ENCODE measurements around the gene TRA2A.
A peak's percentile ranks its signal among the peaks of the same experiment; 100 is the strongest.
"Not testable (repeated sequence)": the region's sequence is repeated elsewhere in the genome, so short reads cannot be mapped to it uniquely, and the experiment has no call there.

TRA2A gene

DNA sequence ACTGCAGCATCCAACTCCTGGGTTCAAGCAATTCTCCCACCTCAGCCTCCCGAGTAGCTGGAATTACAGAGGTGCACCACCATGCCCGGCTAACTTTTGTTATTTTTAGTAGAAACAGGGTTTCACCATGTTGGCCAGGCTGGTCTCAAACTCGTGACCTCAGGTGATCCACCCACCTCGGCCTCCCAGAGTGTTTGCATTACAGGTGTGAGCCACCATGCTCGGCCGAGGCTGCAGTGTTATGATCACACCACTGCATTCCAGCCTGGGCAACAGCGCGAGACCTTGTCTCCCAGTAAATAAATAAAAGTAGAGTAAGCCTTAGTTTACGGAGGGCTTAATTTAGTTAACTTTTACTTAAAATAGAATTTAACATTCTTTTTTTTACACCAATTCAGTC lies 37.8 kb downstream of the TRA2A start:
- no peak for DNase-seq (ENCODE audit: low spot score)

DNA sequence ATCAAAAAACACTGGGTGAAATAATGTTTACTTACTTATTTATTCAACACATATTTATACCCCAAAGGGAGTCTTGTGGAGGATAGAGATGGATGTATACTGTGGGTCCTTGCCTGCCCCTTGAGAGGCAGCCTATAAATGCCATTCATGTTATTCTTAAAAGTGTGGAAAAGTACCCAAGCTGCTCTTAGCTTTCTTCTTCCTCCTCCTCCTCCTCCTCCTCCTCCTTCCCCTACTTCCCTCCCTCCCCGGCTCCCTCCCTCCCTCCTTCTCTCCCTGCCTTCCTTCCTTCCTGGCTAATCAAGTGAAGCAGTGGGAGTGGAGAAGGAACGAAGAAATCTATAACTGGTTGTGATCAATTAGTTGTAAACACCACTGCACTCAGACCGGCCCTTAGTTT lies 40.3 kb downstream of the TRA2A start:
- DNase-seq (ENCODE audit: low spot score): no peak

DNA sequence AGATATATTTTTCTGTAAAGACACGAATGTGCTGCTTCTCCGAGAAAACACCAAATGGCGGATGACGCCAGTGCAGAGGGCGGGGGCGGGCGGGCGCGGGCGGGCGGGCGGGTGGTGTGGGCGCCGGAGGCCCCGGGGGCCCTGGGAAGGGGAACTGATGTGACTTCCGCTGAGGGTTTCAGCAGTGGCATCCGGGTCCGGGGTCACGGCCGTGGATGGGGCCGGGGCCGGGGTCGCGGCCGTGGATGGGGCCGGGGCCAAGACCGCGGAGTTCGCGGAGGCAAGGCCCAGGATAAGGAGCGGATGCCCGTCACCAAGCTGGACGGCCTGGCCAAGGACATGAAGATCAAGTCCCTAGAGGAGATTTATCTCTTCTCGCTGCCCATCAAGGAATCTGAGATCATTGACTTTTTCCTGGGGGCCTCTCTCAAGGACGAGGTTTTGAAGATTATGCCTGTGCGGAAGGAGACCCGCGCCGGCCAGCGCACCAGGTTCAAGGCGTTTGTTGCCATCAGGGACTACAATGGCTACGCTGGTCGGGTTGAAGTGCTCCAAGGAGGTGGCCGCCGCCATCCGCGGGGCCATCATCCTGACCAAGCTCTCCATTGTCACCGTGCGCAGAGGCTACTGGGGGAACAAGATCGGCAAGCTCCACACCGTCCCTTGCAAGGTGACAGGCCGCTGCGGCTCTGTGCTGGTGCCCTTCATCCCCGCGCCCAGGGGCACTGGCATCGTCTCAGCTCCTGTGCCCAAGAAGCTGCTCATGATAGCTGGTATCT lies 41.2 kb downstream of the TRA2A start:
- DNase-seq (ENCODE audit: low spot score): no peak

DNA sequence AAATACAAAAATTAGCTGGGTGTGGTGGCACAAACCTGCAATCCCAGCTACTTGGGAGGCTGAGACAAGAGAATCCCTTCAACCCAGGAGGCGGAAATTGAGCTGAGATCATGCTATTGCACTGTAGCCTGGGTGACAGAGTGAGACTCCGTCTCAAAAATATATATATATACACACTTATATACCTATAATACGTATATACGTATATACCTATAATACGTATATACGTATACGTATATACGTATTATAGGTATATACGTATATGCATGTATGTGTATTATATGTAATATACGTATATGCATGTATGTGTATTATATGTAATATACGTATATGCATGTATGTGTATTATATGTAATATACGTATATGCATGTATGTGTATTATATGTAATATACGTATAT lies 43.1 kb downstream of the TRA2A start:
- DNase-seq (ENCODE audit: low spot score): not testable (repeated sequence)

DNA sequence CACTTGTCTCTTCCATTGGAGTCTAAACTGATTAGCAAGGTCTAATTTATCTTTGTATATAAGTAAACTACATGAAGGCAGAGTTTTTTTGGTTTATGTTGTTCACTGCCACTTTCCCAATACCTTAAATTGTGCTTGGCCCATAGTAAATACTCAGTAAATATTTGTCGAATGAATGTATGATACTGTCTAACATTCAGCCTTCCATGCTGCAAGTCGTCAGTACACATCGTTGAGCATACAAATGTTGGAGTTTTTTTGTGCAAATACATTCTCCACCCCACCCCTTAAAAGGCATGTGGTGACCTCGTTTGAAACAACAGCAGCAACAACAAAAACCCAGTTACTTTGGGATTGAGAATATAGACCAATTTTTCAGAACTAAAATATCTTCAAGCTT lies 44.1 kb downstream of the TRA2A start:
- no peak for DNase-seq (ENCODE audit: low spot score)

DNA sequence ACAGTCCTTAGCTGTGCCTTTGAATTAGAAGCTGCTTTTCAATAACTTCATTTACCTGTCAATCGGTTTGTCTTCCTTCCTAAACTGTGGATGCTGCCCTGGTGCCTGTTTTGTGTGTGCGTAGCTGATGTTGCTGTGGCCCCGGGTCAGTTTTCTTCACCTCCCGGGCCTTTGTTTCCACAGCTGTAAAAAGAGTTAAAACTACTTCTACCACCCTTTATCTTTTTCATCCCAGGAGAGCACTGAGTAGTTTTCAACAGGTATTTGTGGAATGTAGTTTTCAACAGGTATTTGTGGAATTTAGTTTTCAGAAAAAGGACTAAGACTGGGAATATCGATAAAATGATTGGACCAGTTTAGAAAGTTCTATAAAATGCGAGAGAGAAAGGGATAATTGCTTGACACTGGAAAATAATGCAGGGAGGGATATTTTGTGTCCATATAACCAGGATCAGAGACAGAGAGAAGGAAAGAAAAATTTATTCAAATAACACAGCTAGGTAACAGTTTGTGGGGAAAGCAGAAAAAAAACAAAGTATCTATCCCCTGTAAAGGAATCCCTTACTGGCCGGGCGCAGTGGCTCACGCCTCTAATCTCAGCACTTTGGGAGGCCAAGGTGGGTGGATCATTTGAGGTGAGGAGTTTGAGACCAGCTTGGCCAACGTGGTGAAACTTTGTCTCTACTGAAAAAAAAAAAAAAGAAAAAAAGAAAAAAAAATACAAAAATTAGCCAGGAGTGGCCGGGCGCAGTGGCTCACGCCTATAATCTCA lies 45.6 kb downstream of the TRA2A start:
- no peak for DNase-seq (ENCODE audit: low spot score)

DNA sequence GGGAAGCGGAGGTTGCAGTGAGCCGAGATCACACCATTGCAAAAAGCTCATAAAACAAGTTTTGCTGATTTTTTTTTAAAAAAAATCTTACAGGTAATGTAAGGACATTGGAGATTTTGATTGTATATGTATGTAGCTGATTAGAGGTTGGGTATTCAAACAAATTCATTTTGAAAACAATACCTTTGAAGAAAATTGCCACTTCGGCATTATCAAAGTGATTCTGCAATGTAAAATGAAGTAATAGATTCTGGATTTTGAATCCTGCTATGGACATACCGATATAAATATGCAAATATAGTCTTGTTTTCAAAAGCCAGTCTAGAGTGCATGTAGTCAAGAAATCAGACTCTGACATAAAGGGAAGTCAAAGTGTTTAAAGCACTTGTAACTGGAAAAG lies 49.1 kb downstream of the TRA2A start:
- no peak for DNase-seq (ENCODE audit: low spot score)

DNA sequence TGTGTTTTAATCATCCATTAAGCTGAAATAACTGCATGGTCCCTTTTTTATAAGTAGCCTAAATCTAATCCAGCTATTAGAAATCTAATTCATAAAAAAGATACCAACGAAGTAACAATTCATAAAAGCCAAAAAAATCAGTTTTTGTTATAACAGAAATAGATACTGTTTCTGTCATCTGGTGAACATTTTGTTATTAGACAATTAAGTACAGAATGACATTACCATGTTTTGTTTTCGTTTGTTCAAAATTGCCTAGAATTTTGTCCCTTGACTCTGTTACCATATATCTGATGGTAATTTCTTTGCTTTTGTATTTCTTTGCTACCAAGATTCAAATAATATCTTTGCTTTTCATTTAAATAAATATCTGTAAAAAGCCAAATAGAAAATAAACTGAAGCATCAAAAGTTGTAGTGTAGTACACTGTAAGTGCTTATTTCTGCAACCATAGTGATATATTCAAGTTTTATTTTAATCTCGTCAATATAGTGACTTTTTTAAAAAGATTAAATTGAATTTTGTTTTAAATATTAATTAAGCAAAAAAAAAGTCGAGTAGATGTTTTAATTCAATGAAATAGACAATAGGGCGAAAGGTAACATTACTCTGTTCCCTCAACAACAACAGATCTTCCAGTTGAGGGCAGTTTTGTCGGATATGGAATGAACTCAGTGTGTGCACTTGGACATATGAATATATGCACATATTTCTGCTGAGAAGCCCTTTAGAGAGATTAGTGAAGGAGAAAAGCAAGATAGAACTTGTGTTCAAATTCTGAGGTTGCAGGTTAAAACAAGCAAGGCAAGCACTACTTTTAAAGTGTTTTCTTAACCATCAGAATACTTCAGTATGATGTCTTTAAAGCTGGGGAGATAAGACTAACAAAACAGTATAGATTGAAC lies 53.6 kb downstream of the TRA2A start:
- no peak for DNase-seq (ENCODE audit: low spot score)

DNA sequence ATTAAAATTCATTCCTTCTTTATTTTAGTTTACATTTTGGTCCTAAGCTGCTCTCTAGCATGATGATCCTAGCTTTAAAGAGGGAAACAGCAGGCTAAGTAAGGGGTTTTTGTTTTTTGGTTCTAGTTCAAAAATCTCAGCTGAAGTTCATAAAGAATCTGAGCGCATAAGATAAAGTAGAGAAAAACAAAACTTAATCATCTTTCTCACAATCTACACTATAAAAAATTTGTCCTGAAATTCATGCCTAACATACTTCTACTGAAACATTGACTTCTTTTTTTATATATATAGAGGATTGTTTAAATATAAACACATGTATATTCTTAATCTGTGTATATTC lies 54.7 kb downstream of the TRA2A start:
- no peak for DNase-seq (ENCODE audit: low spot score)

DNA sequence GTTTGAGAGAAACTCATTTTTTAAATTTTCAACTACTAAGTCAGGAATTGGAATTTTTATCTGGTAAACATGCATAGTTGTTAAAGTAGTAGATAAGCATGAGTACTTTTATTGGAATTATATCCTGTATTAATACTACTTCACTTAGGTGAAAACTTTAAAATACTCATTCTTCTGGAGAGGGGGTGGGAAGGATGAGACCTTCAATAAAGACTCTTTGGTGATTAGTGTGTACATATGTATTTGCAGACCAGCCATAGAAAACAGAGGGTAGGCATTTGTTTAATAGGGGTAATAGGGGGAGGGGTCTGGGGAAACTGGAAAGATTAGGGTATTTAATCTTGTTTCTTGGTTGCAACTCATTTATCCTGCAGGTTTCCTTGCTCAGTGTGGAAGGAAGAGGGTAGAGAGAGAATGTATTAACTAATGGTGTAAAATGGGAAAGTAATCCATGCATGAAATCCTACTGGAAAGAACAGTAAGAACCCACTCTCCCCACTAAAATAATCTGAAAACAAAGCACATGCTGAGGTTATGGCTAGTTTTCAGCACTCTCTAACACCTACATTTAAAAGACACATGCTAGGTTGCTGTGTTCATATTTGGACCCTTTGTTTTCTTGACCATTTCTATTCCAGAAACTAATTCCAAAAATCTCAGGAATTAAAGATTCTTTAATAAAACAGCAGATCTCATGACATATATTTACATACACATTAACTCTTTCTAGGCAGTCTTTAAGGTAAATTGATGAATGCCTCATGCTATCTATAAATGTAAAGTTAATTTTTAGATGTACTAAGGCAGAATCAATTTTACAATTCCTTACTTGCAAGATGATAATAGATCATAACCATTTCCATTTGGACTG lies 55.3 kb downstream of the TRA2A start:
- no peak for DNase-seq (ENCODE audit: low spot score)

DNA sequence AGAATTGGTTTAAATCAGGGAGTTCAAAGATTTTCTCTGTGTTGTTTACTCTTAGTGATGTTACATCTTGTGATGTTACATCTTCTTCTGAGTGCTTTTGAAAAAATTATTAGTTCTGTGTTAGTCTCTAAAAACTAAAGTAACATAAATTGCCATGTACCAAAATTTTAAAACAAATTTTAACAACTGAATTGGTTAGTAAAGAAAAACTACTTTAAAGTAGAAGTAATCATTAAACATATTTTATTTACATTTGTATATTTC lies 56.3 kb downstream of the TRA2A start:
- DNase-seq (ENCODE audit: low spot score): no peak

DNA sequence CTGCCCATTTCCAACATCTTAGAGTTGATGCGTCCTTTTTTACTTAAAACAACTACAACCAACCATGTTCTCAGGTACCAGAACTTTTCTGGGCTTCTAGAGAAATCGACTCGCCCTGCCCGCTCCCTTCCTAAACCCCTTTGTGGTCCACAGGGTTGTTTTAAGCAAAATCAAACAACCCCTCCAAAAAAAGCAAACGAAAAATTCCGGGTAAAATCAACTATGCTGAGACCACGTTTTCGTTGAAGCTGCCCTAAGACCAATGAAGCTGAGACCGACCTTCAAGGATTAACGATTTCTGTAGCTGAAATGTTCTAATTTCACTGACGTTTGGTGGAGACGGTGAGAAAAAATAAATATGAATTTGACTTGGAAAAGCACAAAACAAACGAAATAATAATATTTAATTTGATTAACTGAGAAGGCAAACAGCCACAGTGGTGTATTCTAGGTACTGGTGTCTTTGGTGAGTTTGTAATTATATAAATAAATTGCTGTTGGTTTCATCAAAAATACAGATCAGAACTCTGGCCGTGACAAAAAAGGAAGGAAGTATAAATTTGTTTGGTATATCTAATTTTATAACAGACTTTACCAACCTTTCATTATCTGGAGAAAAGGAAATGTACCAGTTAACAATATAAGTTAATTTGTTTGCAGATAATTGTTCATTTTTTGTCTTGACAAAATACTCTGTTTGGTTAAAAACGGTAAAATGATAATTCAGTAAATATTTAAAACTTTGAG lies 56.8 kb downstream of the TRA2A start:
- DNase-seq (ENCODE audit: low spot score): no peak

DNA sequence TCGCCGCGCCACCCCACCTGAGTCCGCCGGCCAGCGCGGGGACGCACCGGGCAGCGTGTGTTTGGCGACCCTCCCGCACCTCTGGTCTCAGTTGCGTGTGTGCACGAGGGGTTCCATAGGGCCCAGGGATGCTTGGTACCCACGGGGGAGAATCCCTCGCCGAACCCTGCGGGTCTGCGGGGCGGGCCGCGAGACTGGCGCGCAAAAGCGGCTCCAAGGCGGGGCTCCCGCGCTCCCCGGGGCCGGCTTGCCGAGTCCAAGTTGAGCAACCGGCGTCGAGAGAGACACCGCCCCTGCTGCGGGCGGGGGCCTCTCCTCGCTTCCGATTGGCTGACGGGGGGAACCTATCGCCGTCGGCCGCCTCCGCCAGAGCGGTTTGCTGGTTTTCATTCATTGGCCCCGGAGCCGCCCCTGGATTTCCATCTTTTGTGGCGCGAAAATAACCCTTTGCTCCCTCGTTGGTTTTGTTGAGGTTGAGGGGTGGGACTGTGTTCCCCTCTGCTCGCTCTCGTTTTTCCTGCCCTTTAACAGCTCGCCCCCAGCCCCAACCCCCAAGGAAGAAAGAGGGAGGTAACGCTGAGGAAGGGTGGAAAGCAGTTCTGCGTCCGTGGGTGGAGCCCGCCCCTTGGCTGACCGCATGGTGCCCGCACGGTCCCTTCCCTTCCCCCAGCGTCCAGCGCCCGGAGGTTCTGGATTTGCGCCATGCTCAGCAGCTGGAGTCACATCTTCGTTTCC lies 57.5 kb downstream of the TRA2A start:
- peak; percentile 95 for DNase-seq (ENCODE audit: low spot score)

DNA sequence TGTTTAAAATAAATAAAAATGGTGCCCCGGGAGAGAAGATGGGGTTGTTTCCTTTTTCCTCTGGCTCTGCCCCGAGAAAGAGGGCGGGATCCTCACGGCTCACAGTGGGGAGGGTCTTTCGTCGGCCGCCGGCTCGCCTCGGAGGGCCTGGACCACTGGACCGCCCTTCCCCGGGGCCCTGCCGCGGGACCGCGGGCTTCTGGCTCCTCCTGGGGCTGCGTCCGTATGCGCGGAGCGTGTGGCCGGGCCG lies 58.0 kb downstream of the TRA2A start:
- no peak for DNase-seq (ENCODE audit: low spot score)

DNA sequence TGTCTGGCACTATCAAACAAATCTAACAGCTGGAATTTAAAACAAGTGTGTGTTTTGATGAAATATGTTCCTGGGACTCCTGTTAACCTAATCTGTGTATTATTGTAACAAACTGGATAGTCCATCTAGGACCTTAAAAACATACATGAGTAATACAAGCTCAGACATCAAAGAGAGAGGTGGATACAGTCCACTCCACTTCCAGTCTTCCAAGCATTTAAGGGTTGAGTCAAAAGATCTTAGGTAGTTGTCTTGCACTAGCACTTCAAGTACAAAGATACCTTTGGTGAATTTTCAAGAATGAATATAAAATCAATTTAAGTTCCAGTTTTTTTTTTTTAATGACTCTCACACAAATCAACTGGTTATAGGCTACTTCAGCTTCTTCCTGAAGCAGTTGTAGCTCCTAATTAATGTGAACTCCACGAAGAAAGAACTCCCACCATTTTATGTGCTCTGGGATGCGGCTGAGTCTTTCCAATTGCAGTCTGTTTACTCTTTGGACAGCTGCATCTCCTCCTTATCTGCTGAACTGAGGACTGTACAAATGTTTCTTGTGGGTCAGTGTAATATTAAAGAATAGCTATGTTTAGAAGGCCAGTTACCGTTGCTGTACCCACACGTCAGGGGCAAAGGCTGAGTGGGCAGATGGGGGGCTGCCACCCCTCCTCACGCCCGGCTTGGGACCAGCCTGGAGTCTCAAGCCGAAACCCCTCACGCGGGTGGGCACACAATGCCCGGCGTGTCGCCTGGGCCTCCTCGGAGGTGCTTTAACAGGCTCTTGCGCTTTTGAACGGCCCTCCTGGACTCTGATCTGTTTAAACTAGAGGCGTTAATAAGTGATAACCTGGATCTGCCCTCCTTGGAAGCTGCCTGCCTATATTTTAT lies 58.6 kb downstream of the TRA2A start:
- peak; percentile 26 for DNase-seq (ENCODE audit: low spot score)

DNA sequence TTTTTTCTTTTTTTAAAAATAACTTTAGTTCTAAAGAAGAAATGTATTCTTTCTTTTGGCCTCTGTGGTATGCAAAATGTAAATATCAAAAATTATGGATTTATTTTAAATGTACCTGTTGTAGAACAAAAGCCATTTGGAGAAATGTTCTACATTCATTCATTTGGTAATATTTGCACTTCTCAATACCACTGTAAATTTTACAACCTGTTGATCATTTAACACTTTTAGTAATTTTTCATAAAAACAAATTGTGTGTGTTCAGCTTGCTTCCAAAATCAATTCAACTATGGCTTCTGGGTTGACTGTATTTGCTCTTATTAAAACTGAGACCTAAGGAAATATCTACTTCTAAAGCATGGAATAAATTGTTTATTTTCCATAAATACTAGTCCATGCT lies 59.2 kb downstream of the TRA2A start:
- no peak for DNase-seq (ENCODE audit: low spot score)

DNA sequence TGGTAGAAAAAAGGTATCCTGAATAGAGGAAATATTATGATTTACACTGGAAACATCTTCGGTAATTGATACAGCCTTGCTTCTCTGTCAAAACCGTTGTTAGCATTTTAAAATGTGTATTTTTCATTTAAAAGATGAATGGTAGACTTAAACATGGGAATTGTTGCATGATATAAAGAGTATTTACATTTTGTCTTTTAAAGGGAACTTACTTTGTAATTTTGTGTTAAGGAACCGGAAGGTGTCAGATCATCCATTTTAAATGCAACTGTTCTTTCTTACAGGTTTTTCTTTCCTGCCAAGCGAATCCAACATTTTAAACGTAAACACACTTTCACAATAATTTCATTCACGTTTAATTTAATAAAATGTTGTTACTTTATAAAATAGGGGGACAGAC lies 59.7 kb downstream of the TRA2A start:
- DNase-seq (ENCODE audit: low spot score): no peak

DNA sequence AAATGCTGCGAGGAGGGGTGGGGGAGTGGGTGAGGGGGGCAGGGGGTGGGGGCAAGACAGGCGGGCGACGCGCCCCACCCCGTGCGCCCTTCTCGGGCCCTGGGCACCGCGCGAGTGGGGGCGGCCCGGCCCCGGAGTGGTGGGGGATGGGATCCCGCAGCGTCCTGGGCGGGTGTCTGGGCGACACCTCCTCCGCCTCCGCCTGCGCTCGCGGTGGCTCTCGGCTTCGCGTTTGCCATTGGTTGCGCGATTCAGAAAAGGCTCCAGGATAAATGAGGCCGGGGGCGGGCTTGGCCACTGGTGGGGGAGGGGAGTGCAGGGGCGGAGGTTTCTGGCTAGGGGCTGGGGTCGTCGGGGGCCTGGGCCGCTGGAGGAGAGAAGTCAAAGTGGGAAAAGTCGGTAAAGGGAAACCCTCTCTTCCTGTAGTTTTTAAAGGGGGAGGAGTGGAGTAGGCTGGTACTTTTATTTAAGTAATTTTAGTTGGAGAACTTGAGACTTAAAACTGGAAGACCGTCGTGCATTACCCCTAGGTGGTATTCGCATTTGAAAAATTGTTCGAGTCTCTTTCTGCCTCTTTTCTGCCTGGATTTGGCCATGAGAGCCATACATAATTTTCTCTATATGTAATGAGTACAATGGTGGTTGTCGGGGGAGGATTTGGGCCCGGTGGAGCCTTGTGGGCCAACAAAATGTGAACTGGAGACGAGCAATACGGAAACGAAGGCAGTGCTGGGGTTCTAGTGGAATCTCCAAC lies 60.5 kb downstream of the TRA2A start:
- DNase-seq (ENCODE audit: low spot score): peak; percentile 91

Measured in HuH-7 (cell line).